GM19438 (cell line): ENCODE data around the gene PEMT.

ENCODE experiments used
- ATAC-seq: cut with Tn5 transposase; IDR thresholded peaks from one replicate; pipeline ENCODE4 v1.9.1; 2021; ENCODE audit warnings: low read depth; ENCODE audit not compliant: unreplicated experiment

PEMT gene

GRCh38 chr17:17515934-17516930 is 75.3 kb downstream of the PEMT start:
- no peak for ATAC-seq

GRCh38 chr17:17514993-17515933 is 76.2 kb downstream of the PEMT start:
- ATAC-seq = no peak

GRCh38 chr17:17514361-17514992 is 77.0 kb downstream of the PEMT start:
- no peak for ATAC-seq

- no peak for ATAC-seq
Measured at GRCh38 chr17:17513626-17514025, 77.9 kb downstream of the PEMT start.

GRCh38 chr17:17512866-17513265 is 78.6 kb downstream of the PEMT start:
- no peak for ATAC-seq

GRCh38 chr17:17511881-17512858 is 79.3 kb downstream of the PEMT start:
- ATAC-seq = no peak

GRCh38 chr17:17511293-17511741 is 80.2 kb downstream of the PEMT start:
- ATAC-seq = no peak

GRCh38 chr17:17510456-17511292 is 80.8 kb downstream of the PEMT start:
- no peak for ATAC-seq

- no peak for ATAC-seq
Measured at GRCh38 chr17:17509601-17510425, 81.7 kb downstream of the PEMT start.

GRCh38 chr17:17508646-17509591 is 82.6 kb downstream of the PEMT start:
- no peak for ATAC-seq

GRCh38 chr17:17508019-17508535 is 83.4 kb downstream of the PEMT start:
- ATAC-seq = no peak

- no peak for ATAC-seq
Measured at GRCh38 chr17:17507465-17508011, 84.0 kb downstream of the PEMT start.

GRCh38 chr17:17506893-17507464 is 84.5 kb downstream of the PEMT start:
- ATAC-seq = no peak

GRCh38 chr17:17506181-17506741 is 85.2 kb downstream of the PEMT start:
- no peak for ATAC-seq

GRCh38 chr17:17505610-17506171 is 85.8 kb downstream of the PEMT start:
- no peak for ATAC-seq
